Mammary epithelial cell (primary cell): ENCODE data around the gene CD300LG.

ENCODE experiments used
- EZH2 ChIP-seq: IDR thresholded peaks from 2 replicates; pipeline ENCODE4 v1.6.1; 2012; ENCODE audit warnings: low read length, inconsistent platforms, borderline replicate concordance
- TF ChIP-seq, protein P1 (sequence below), 2 donors: IDR thresholded peaks in 1 of 2; conservative IDR thresholded peaks in 1 of 2; 2 replicates each; pipeline ENCODE4 v1.5.1; 2011 to 2012; ENCODE audit warnings: inconsistent platforms in 2 of 2, low read length in 2 of 2, mild to moderate bottlenecking in 2 of 2, control low read depth in 1 of 2, low read depth in 1 of 2; ENCODE audit not compliant: insufficient read depth in 1 of 2; ENCODE audit errors: extremely low read depth in 1 of 2

DNA sequence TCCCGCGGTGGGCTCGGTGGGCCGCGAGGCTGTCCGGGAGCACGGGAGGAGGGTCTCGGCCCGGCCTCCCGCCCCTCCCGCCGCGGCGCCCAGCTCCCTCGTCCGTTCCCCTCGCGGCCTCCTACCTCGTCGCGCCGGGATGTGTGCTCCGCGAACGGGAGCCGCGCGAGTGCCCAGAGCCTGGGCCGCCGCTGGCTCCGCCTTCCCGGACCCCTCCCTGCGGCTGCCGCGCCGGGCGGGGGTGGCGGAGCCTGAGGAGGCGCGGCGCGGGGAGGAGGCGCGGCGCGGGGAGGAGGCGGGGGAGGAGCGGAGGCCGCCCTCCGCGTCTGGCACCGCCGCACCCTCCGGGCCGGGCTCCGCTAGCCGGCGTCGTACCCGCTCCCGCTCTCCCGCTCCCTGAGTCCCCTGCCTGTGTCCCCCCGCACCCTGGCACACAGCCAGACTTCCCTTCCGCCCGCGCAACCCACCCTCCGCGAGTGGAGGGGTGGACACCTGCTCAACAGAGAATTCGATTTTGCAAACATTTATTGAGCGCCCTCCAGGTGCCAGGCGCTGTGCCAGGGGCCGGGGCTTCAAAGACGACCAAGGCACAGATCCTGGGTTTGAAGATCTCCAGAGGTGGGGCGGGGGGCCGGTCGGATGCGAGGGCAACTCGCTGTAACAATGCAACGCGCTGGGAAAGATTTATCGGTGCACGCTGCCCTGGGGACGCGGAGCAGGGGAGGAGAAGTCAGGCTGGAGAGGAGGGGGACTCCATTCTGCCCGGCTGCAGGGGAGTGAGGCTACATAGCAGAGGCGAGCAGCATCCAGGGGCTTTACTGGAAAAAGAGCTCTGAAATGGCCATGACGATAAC is 13.8 kb upstream of the CD300LG start, which contains the start of gene MPP3:
- TF ChIP-seq, protein P1, sequence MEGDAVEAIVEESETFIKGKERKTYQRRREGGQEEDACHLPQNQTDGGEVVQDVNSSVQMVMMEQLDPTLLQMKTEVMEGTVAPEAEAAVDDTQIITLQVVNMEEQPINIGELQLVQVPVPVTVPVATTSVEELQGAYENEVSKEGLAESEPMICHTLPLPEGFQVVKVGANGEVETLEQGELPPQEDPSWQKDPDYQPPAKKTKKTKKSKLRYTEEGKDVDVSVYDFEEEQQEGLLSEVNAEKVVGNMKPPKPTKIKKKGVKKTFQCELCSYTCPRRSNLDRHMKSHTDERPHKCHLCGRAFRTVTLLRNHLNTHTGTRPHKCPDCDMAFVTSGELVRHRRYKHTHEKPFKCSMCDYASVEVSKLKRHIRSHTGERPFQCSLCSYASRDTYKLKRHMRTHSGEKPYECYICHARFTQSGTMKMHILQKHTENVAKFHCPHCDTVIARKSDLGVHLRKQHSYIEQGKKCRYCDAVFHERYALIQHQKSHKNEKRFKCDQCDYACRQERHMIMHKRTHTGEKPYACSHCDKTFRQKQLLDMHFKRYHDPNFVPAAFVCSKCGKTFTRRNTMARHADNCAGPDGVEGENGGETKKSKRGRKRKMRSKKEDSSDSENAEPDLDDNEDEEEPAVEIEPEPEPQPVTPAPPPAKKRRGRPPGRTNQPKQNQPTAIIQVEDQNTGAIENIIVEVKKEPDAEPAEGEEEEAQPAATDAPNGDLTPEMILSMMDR (conservative IDR thresholded peaks at IDR 0.05 in 1 of 2, IDR thresholded peaks at IDR 0.05 in 1 of 2; ENCODE audit: extremely low read depth in 1 of 2, insufficient read depth in 1 of 2, low read depth in 1 of 2, low read length in 2 of 2), result no peak
- no peak for TF ChIP-seq EZH2
